Measurements from ENCODE around the gene ARRDC5. TPM values are rescaled to one million over a fixed set of nuclear protein-coding genes. Genes with fewer than 3 reads are reported as not detected.
A peak's percentile ranks its signal among the peaks of the same experiment; 100 is the strongest.

The ARRDC5 gene
- total RNA-seq, 1 donor from 2014 or later: not detected

GRCh38 chr19:4929186-4929585 is 26.5 kb upstream of the ARRDC5 start:
- peaks cover 52% of the 10 kb centered on the region for H4K20me1 ChIP-seq (ENCODE audit: low read depth)
- H3K4me2 ChIP-seq: no peak overlapping the region
- no peaks in the 10 kb centered on the region for H3K9me3 Mint-ChIP-seq
- H3K36me3 ChIP-seq: no peaks in the 10 kb centered on the region
- H3K4me1 Mint-ChIP-seq: peaks cover 2% of the 10 kb centered on the region
- H3K9me3 ChIP-seq (ENCODE audit: low read depth): no peaks in the 10 kb centered on the region
- H3K27ac Mint-ChIP-seq: no peak overlapping the region
- H3K4me3 ChIP-seq: no peak overlapping the region
- no peak overlapping the region for H2AFZ ChIP-seq (replicated peaks)
- no peak overlapping the region for H3K4me3 Mint-ChIP-seq
- DNase-seq (ENCODE audit: low spot score): no peak
- H3K27ac ChIP-seq: no peak overlapping the region
- H3K79me2 ChIP-seq (ENCODE audit: low read depth): peaks cover 47% of the 10 kb centered on the region
- no peaks in the 10 kb centered on the region for H3K4me1 ChIP-seq
- H3K36me3 Mint-ChIP-seq: peaks cover 18% of the 10 kb centered on the region
- TF ChIP-seq EZH2 (IDR thresholded peaks at IDR 0.05) (no peak), CTCF (IDR thresholded peaks at IDR 0.05) (no peak), EZH2phosphoT487 (IDR thresholded peaks at IDR 0.05) (no peak)
- no peak overlapping the region for H3K9ac ChIP-seq
- no peaks in the 10 kb centered on the region for H3K27me3 Mint-ChIP-seq (ENCODE audit: insufficient read depth, low read depth)
- H3F3A ChIP-seq (ENCODE audit: low read depth): no peaks in the 10 kb centered on the region
- H3K27me3 ChIP-seq: no peaks in the 10 kb centered on the region

GRCh38 chr19:4923276-4923747 is 20.6 kb upstream of the ARRDC5 start:
- no peak for DNase-seq (ENCODE audit: low spot score)
- no peaks in the 10 kb centered on the region for H3K9me3 ChIP-seq (ENCODE audit: low read depth)
- Mint-ChIP-seq H3K4me1 (peaks cover 6% of the 10 kb centered on the region), H3K36me3 (peaks cover 15% of the 10 kb centered on the region), H3K9me3 (no peaks in the 10 kb centered on the region), H3K27me3 (ENCODE audit: insufficient read depth, low read depth) (no peaks in the 10 kb centered on the region), H3K4me3 (no peak overlapping the region), H3K27ac (no peak overlapping the region)
- TF ChIP-seq EZH2phosphoT487 (IDR thresholded peaks at IDR 0.05) (no peak), EZH2 (IDR thresholded peaks at IDR 0.05) (no peak), CTCF (IDR thresholded peaks at IDR 0.05) (no peak)
- H3K27me3 ChIP-seq: no peaks in the 10 kb centered on the region
- no peak overlapping the region for H2AFZ ChIP-seq (replicated peaks)
- no peak overlapping the region for H3K27ac ChIP-seq
- no peak overlapping the region for H3K4me3 ChIP-seq
- H3F3A ChIP-seq (ENCODE audit: low read depth): peaks cover 3% of the 10 kb centered on the region
- peaks cover 81% of the 10 kb centered on the region for H4K20me1 ChIP-seq (ENCODE audit: low read depth)
- no peak overlapping the region for H3K9ac ChIP-seq
- H3K79me2 ChIP-seq (ENCODE audit: low read depth): peaks cover 99% of the 10 kb centered on the region
- no peaks in the 10 kb centered on the region for H3K36me3 ChIP-seq
- H3K4me1 ChIP-seq: no peaks in the 10 kb centered on the region
- H3K4me2 ChIP-seq: no peak overlapping the region

GRCh38 chr19:4922530-4923275 is 20.0 kb upstream of the ARRDC5 start:
- DNase-seq (ENCODE audit: low spot score): no peak
- H3K9me3 ChIP-seq (ENCODE audit: low read depth): no peaks in the 10 kb centered on the region
- no peak overlapping the region for H3K4me2 ChIP-seq
- H3K4me1 ChIP-seq: no peaks in the 10 kb centered on the region
- peaks cover 17% of the 10 kb centered on the region for H3K36me3 Mint-ChIP-seq
- H4K20me1 ChIP-seq (ENCODE audit: low read depth): peaks cover 81% of the 10 kb centered on the region
- peaks cover 3% of the 10 kb centered on the region for H3F3A ChIP-seq (ENCODE audit: low read depth)
- no peaks in the 10 kb centered on the region for H3K9me3 Mint-ChIP-seq
- no peak overlapping the region for H3K9ac ChIP-seq
- TF ChIP-seq CTCF (IDR thresholded peaks at IDR 0.05) (no peak), EZH2phosphoT487 (IDR thresholded peaks at IDR 0.05) (no peak), EZH2 (IDR thresholded peaks at IDR 0.05) (no peak)
- H3K27ac ChIP-seq: no peak overlapping the region
- peaks cover 99% of the 10 kb centered on the region for H3K79me2 ChIP-seq (ENCODE audit: low read depth)
- H3K27me3 ChIP-seq: no peaks in the 10 kb centered on the region
- H3K4me3 ChIP-seq: no peak overlapping the region
- peaks cover 6% of the 10 kb centered on the region for H3K4me1 Mint-ChIP-seq
- peak overlapping the region; percentile 87 for H3K27ac Mint-ChIP-seq
- H3K4me3 Mint-ChIP-seq: no peak overlapping the region
- no peaks in the 10 kb centered on the region for H3K27me3 Mint-ChIP-seq (ENCODE audit: insufficient read depth, low read depth)
- no peak overlapping the region for H2AFZ ChIP-seq (replicated peaks)
- H3K36me3 ChIP-seq: no peaks in the 10 kb centered on the region

All from neural progenitor cell (in vitro differentiated cells).